ENCODE results near the gene B4GALT5.
"Not testable (repeated sequence)": the region's sequence is repeated elsewhere in the genome, so short reads cannot be mapped to it uniquely, and the experiment has no call there.

B4GALT5 gene

GRCh38 chr20:49624988-49625387 lies 88.7 kb downstream of the B4GALT5 start:
- DNase-seq = not testable (repeated sequence)

GRCh38 chr20:49624317-49624716 lies 89.4 kb downstream of the B4GALT5 start:
- DNase-seq = no peak

GRCh38 chr20:49622243-49622642 lies 91.4 kb downstream of the B4GALT5 start:
- no peak for DNase-seq

GRCh38 chr20:49620364-49621240 lies 93.1 kb downstream of the B4GALT5 start:
- DNase-seq = no peak

- no peak for DNase-seq
These were observed 94.3 kb downstream of the B4GALT5 start for GRCh38 chr20:49619113-49620048.

- DNase-seq = no peak
These were observed 95.4 kb downstream of the B4GALT5 start for GRCh38 chr20:49618289-49618688.

GRCh38 chr20:49617394-49617793 lies 96.3 kb downstream of the B4GALT5 start:
- DNase-seq = not testable (repeated sequence)

GRCh38 chr20:49616154-49617007 lies 97.3 kb downstream of the B4GALT5 start:
- DNase-seq = no peak

- DNase-seq = no peak
These were observed 98.1 kb downstream of the B4GALT5 start for GRCh38 chr20:49615401-49616153.

GRCh38 chr20:49615051-49615400 lies 98.7 kb downstream of the B4GALT5 start:
- DNase-seq = not testable (repeated sequence)

- DNase-seq = no peak
These were observed 99.2 kb downstream of the B4GALT5 start for GRCh38 chr20:49614338-49615050.

- no peak for DNase-seq
These were observed 101.4 kb downstream of the B4GALT5 start for GRCh38 chr20:49612127-49612738.

GRCh38 chr20:49611539-49612126 lies 102.0 kb downstream of the B4GALT5 start:
- DNase-seq = not testable (repeated sequence)

GRCh38 chr20:49610691-49611538 lies 102.8 kb downstream of the B4GALT5 start:
- DNase-seq = peak; percentile 24 to 71 (median 51)

- DNase-seq = peak; percentile 37 to 77 (median 47)
These were observed 104.7 kb downstream of the B4GALT5 start for GRCh38 chr20:49608752-49609670.

- DNase-seq = no peak
These were observed 106.1 kb downstream of the B4GALT5 start for GRCh38 chr20:49607568-49607967.

- no peak for DNase-seq
These were observed 110.5 kb downstream of the B4GALT5 start for GRCh38 chr20:49603209-49603627.

Measured in stimulated activated naive CD4-positive, alpha-beta T cell (primary cell).